NB4 (cell line): ENCODE results near the gene VAMP2.

ENCODE experiments used
- CTCF ChIP-seq: IDR thresholded peaks from one replicate; pipeline ENCODE4 v1.5.1; 2012; ENCODE audit warnings: low read depth, low read length
- MYC ChIP-seq: IDR thresholded peaks from 2 replicates; pipeline ENCODE4 v1.6.1; 2011; ENCODE audit warnings: low read depth, low read length
- POLR2A ChIP-seq: IDR thresholded peaks from 2 replicates; pipeline ENCODE4 v1.6.1; 2011; ENCODE audit warnings: mild to moderate bottlenecking; ENCODE audit not compliant: insufficient read length; ENCODE audit errors: extremely low read depth

- no peak for TF ChIP-seq CTCF
- TF ChIP-seq POLR2A: no peak
- no peak for TF ChIP-seq MYC
These were observed 36.2 kb downstream of the VAMP2 start for GRCh38 chr17:8126491-8127066.
